GM21737 (cell line): ENCODE measurements around the gene PSG2.
"Not testable (repeated sequence)": the region's sequence is repeated elsewhere in the genome, so short reads cannot be mapped to it uniquely, and the experiment has no call there.

Source experiments
- ATAC-seq: cut with Tn5 transposase; IDR thresholded peaks from one replicate; pipeline ENCODE4 v1.9.1; 2021; ENCODE audit warnings: mild to moderate bottlenecking, moderate library complexity; ENCODE audit not compliant: unreplicated experiment

Gene PSG2

GRCh38 chr19:43078311-43078710, 4.2 kb downstream of the PSG2 start:
- ATAC-seq: no peak

GRCh38 chr19:43077881-43078280, 4.6 kb downstream of the PSG2 start:
- ATAC-seq: not testable (repeated sequence)

GRCh38 chr19:43062418-43062817, 20.1 kb downstream of the PSG2 start:
- ATAC-seq: not testable (repeated sequence)

- ATAC-seq: not testable (repeated sequence)
Measured at GRCh38 chr19:43061326-43061725, 21.2 kb downstream of the PSG2 start.

GRCh38 chr19:43060254-43060653, 22.2 kb downstream of the PSG2 start:
- not testable (repeated sequence) for ATAC-seq

GRCh38 chr19:43059482-43059881, 23.0 kb downstream of the PSG2 start:
- not testable (repeated sequence) for ATAC-seq

- ATAC-seq: not testable (repeated sequence)
Measured at GRCh38 chr19:43058440-43058839, 24.1 kb downstream of the PSG2 start.

GRCh38 chr19:43047966-43048365, 34.5 kb downstream of the PSG2 start:
- not testable (repeated sequence) for ATAC-seq

- ATAC-seq: not testable (repeated sequence)
Measured at GRCh38 chr19:43046578-43046977, 35.9 kb downstream of the PSG2 start.

- not testable (repeated sequence) for ATAC-seq
Measured at GRCh38 chr19:43043492-43044180, 38.9 kb downstream of the PSG2 start.

- not testable (repeated sequence) for ATAC-seq
Measured at GRCh38 chr19:43031645-43032044, 50.9 kb downstream of the PSG2 start.

- no peak for ATAC-seq
Measured at GRCh38 chr19:43028866-43029265, 53.6 kb downstream of the PSG2 start.

- ATAC-seq: not testable (repeated sequence)
Measured at GRCh38 chr19:43027985-43028384, 54.5 kb downstream of the PSG2 start.

- ATAC-seq: not testable (repeated sequence)
Measured at GRCh38 chr19:43027061-43027460, 55.4 kb downstream of the PSG2 start.

- not testable (repeated sequence) for ATAC-seq
Measured at GRCh38 chr19:43026369-43026768, 56.1 kb downstream of the PSG2 start, which contains the start of gene PSG11. PSG11 (minus strand) TSS chr19:43026469; CDS start chr19:43026372, 97 bp downstream.

- ATAC-seq: not testable (repeated sequence)
Measured at GRCh38 chr19:43022098-43022497, 60.4 kb downstream of the PSG2 start.

GRCh38 chr19:43021629-43022028, 60.9 kb downstream of the PSG2 start:
- not testable (repeated sequence) for ATAC-seq

- ATAC-seq: not testable (repeated sequence)
Measured at GRCh38 chr19:43019588-43019987, 62.9 kb downstream of the PSG2 start.
